GM12875 (cell line): ENCODE results near the gene C6orf132.

Experiments used
- H3K4me3 ChIP-seq: one replicate; pipeline ENCODE4 v1.5.1; 2011; ENCODE audit warnings: low read depth, low read length, control low read depth
- TF ChIP-seq, protein P1 (sequence below): IDR thresholded peaks from 2 replicates; pipeline ENCODE4 v1.5.1; 2011; ENCODE audit warnings: low read depth, mild to moderate bottlenecking, control low read depth, inconsistent platforms, low read length, moderate library complexity, borderline replicate concordance; ENCODE audit not compliant: insufficient read depth

Gene C6orf132

DNA sequence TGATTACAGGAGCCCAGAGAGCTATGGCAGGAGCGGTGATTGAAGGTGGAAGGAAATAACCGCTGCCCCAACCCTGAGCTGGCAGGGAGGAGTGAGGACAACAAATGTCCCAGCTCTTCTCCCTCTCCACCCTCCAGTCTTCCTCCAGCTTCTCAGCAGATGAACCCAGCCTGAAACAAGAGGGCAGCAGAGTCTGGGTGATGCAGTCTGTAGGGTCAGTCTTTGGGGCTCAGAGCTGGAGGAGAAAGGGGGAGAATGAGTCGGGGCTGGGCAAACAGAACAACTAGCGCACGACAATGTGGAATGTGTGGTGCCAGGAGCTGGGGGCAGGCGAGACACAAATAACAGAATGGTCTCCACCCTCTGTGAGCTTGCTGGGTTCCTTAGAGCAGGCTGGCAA, 26.2 kb upstream of the C6orf132 start:
- TF ChIP-seq, protein P1, sequence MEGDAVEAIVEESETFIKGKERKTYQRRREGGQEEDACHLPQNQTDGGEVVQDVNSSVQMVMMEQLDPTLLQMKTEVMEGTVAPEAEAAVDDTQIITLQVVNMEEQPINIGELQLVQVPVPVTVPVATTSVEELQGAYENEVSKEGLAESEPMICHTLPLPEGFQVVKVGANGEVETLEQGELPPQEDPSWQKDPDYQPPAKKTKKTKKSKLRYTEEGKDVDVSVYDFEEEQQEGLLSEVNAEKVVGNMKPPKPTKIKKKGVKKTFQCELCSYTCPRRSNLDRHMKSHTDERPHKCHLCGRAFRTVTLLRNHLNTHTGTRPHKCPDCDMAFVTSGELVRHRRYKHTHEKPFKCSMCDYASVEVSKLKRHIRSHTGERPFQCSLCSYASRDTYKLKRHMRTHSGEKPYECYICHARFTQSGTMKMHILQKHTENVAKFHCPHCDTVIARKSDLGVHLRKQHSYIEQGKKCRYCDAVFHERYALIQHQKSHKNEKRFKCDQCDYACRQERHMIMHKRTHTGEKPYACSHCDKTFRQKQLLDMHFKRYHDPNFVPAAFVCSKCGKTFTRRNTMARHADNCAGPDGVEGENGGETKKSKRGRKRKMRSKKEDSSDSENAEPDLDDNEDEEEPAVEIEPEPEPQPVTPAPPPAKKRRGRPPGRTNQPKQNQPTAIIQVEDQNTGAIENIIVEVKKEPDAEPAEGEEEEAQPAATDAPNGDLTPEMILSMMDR, result no peak

DNA sequence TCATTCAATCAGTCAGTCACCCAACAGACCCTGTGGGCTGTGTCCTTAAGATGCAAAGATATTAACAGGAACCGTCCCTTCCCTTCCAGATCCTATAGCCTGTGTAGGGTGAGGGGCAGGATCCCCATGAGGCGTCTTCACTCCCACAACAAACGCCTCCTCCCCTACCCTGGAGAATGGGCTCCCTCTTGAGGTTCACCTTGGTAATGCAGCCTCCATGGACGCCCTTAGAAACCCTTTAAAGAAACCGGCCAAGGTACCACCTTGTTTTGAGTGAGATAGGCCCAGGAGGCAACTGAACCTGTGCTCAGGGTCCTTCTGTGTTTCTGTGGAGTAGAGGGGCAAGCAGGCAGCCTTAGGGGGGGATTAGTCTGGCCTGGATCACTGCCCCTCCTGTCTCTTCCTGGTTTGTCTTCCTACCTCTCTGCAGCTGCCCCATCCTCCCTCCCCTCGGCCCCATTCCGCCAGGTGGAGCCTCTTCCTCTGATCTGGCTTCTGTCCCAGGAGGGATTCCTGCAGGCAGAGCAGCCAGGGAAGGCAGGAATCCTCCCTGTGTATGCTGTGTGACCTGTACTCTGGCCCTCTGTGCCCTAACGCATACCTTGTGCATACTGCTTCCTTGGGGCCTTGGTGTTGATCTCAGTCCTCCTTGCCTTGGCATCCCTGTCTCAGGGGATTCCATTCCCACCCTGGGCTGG, 24.2 kb upstream of the C6orf132 start:
- TF ChIP-seq, protein P1, result peak; percentile 84
- H3K4me3 ChIP-seq, result no peak overlapping the region

More for the DNA sequence above, 26.2 kb upstream of the C6orf132 start:
- H3K4me3 ChIP-seq, result no peak overlapping the region

DNA sequence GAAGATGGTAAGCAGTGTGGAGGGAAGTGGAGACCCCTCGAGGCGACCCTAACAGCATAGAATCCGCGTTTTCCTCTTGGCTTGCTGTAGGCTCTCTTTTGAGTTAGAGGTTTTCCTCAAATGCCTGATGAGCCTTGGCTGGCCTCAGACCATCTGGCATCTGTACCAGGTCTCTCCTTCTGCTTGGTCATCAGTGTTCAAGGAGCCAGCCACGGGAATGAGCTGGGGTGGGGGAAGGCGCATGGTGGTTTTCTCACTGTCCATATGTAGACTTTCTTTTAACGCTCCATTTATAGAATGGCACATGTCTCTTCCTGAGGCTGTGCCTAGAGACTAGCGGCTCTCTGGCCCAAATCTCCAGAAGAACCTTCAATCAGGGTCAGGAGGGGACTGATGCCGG, 22.6 kb upstream of the C6orf132 start:
- H3K4me3 ChIP-seq, result no peak overlapping the region
- TF ChIP-seq, protein P1, result no peak

DNA sequence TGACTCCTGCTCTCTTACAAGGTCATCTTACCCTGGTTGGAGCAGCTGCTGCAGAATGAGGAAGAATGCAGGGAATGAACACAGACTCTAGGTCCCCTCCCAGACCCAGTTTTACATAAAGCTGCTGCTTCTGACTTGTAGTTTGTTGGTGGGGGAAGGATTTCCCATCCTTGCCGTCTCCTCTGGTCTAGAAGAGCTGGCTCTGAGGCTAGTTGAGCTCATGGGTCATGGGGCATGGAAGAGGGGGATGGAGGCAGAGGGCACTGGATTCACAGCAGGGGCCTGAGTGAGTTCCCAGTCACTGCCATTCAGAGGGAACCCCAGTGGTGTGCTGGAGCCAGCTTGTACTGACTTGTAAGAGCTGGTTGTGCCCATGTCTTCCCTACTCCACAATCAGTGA, 21.6 kb upstream of the C6orf132 start:
- no peak overlapping the region for H3K4me3 ChIP-seq
- TF ChIP-seq, protein P1, result no peak

DNA sequence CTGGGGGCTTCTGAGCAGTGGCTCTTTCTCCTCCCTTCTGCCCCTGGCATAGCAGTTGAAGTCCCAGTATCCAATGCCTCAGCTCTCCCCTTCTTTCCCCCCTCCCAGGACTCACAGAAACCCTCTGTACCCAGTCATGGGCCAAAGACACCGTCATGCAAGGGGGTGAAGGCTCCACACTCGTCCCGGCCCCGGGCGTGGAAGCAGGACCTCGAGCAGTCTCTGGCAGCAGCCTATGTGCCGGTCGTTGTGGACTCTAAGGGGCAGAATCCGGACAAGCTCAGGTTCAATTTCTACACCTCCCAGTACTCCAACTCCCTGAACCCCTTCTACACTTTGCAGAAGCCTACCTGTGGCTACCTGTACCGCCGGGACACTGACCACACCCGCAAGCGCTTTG, 20.4 kb upstream of the C6orf132 start:
- H3K4me3 ChIP-seq, result no peak overlapping the region
- TF ChIP-seq, protein P1, result no peak

DNA sequence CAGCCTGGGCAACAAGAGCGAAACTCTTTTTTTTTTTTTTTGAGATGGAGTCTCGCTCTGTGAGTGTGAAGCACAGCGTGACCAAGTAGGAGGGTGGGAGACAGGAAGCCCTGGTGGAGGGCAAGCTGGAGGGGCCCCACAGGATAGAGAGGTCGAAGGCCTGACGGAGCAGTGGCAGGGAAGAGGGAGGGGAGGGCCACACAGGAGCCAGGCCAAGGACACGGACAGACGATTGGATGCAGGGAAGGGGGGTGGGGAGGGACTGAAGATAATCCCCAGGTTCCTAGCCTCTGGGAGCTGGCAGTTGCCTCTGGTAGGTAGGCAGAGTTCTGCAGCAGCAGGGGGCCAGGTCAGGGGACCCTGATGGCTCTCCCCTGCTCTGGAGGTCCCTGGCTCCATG, 20.0 kb upstream of the C6orf132 start:
- TF ChIP-seq, protein P1, result no peak
- no peak overlapping the region for H3K4me3 ChIP-seq

DNA sequence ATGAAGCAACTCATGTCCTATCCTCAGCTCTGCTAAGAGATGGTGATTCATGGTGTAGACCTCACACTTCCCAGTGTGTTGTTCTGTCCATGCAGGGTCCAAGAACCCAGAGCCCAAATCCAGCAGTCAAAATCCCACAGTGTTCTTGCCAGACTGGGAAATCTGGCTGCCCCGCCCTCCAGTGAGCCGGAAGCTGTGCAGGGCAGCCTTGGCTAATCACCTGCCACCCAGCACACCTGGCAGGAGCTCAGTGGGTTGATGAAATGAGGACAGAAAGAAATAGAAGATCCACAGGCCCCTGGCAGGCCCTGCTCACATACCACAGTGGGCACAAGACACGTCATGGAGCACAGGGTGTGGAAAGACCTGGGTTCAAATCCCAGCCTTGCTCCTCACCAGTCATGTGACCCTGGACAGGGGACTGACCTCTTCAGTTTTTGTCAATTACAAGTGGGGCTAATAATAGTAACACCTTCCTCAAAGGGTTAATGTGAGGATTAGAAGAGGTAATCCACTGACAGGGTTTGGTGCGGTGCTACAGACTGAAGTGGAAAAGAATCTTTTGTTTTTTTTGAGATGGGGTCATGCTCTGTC, 17.1 kb upstream of the C6orf132 start:
- TF ChIP-seq, protein P1, result no peak
- no peak overlapping the region for H3K4me3 ChIP-seq
